Activated T-helper 1 cell treated with anti-CD3 and anti-CD28 coated beads, Interleukin-2, amount 50 U/mL, for 16 hours (primary cell): Measurements from ENCODE around the gene CAMK1D.

Source experiments
- DNase-seq, 2 donors: peaks; one replicate each; pipeline ENCODE4 v3.0.0-alpha.2; 2020; ENCODE audit warnings: low read depth in 1 of 2, low spot score in 1 of 2

The CAMK1D gene

GRCh38 chr10:12547301-12547771 lies 198.0 kb downstream of the CAMK1D start:
- no peak for DNase-seq

GRCh38 chr10:12549297-12549696 lies 199.9 kb downstream of the CAMK1D start:
- no peak for DNase-seq

GRCh38 chr10:12550994-12551393 lies 201.6 kb downstream of the CAMK1D start:
- no peak for DNase-seq

- no peak for DNase-seq
These were observed 206.7 kb downstream of the CAMK1D start for GRCh38 chr10:12556039-12556438.

- no peak for DNase-seq
These were observed 210.3 kb downstream of the CAMK1D start for GRCh38 chr10:12559578-12560178.

GRCh38 chr10:12561307-12561706 lies 212.0 kb downstream of the CAMK1D start:
- no peak for DNase-seq

GRCh38 chr10:12561720-12562119 lies 212.4 kb downstream of the CAMK1D start:
- no peak for DNase-seq

- no peak for DNase-seq
These were observed 214.1 kb downstream of the CAMK1D start for GRCh38 chr10:12563489-12563888.

- DNase-seq: no peak
These were observed 214.8 kb downstream of the CAMK1D start for GRCh38 chr10:12564173-12564572.

GRCh38 chr10:12566161-12567115 lies 217.1 kb downstream of the CAMK1D start:
- no peak for DNase-seq

GRCh38 chr10:12568391-12569009 lies 219.2 kb downstream of the CAMK1D start:
- DNase-seq: no peak

GRCh38 chr10:12572281-12572680 lies 222.9 kb downstream of the CAMK1D start:
- DNase-seq: no peak

- DNase-seq: no peak
These were observed 228.3 kb downstream of the CAMK1D start for GRCh38 chr10:12577610-12578009.

- no peak for DNase-seq
These were observed 230.9 kb downstream of the CAMK1D start for GRCh38 chr10:12579954-12580858.

GRCh38 chr10:12583891-12584595 lies 234.7 kb downstream of the CAMK1D start:
- DNase-seq: no peak

GRCh38 chr10:12586741-12587140 lies 237.4 kb downstream of the CAMK1D start:
- no peak for DNase-seq

GRCh38 chr10:12587451-12587888 lies 238.1 kb downstream of the CAMK1D start:
- DNase-seq: no peak

- DNase-seq: no peak
These were observed 238.9 kb downstream of the CAMK1D start for GRCh38 chr10:12588091-12588860.

GRCh38 chr10:12589291-12589690 lies 239.9 kb downstream of the CAMK1D start:
- no peak for DNase-seq
